Measurements from ENCODE around the gene PDCD1LG2.
A peak's percentile ranks its signal among the peaks of the same experiment; 100 is the strongest.
"Not testable (repeated sequence)": the region's sequence is repeated elsewhere in the genome, so short reads cannot be mapped to it uniquely, and the experiment has no call there.

PDCD1LG2 gene

GRCh38 chr9:5510360-5510931 is at the start of gene PDCD1LG2:
Gene PDCD1LG2 (plus strand): TSS chr9:5510531. CDS start chr9:5522547, 12,016 bp downstream.
- peak; percentile 36 for DNase-seq (ENCODE audit: low spot score)

DNA sequence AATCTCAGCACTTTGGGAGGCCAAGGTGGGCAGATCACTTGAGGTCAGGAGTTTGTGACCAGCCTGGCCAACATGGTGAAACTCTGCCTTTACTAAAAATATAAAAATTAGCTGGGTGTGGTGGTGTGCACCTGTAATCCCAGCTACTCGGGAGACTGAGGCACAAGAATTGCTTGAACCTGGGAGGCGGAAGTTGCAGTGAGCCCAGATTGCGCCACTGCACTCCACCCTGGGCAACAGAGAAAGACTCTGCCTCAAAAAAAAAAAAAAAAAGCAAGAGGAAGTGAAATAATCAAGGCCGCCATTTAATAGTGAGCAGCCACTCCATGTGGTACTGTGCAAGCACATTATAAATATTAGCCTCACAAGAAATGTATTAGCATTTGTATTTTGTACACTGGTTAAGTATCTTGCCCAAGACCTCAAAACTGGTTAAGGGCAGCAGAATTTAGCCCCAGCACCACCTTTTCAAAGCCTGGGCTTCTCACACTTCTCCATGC is 45.5 kb upstream of the PDCD1LG2 start:
- not testable (repeated sequence) for DNase-seq (ENCODE audit: low spot score)

DNA sequence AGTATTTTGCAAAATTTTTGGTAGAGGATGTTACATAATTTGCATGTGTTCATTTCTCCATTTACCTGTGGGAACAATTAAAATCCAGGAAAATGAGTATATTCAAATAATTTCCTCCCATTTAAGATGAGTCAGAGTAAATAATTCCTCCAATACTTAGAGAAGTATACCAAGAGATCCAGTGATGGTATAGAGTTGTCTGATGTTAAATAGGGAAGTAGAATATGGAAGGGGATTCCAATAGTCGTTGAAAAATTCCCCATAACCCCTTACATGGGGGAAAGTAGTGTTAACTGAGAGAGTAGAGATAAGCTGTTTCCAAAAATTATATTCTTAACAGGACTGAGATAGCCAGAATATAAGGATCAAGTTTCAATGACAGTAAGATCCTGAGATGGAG is 44.3 kb upstream of the PDCD1LG2 start:
- DNase-seq (ENCODE audit: low spot score) = no peak

DNA sequence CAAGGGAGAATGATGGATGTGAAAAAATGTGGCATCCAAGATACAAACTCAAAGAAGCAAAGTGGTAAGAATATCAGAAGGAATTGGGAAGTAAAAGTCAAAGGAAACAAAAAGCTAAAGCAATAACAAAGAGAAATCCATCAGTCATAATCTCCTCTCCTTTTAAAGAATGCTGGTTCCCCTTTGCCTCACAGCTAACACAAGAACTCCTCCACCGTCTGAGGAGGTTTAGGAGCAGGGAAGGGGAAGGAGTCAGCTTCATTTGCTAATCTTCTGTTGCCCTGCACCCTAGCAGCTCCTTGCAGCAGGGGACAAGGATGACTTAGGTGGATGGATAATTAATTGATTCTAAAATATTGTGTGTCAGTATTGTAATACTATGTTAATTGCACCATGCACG is 43.6 kb upstream of the PDCD1LG2 start:
- no peak for DNase-seq (ENCODE audit: low spot score)

DNA sequence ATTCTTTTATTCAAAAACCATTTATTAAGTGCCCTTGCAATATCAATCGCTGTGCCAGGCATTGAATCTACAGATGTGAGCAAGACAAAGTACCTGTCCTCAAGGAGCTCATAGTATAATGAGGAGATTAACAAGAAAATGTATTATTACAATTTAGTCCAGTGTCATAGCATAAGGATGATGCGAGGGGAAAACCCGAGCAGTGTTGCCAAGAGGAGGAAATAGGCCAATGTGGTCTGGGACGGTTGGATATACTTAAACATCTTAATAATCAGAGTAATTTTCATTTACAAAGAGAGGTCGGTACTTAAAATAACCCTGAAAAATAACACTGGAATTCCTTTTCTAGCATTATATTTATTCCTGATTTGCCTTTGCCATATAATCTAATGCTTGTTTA is 41.5 kb upstream of the PDCD1LG2 start:
- no peak for DNase-seq (ENCODE audit: low spot score)

DNA sequence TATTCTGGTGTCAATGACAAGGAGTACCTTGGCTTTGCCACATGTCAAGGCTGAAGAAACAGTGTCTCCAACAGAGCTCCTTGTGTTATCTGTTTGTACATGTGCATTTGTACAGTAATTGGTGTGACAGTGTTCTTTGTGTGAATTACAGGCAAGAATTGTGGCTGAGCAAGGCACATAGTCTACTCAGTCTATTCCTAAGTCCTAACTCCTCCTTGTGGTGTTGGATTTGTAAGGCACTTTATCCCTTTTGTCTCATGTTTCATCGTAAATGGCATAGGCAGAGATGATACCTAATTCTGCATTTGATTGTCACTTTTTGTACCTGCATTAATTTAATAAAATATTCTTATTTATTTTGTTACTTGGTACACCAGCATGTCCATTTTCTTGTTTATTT is 40.2 kb upstream of the PDCD1LG2 start:
- DNase-seq (ENCODE audit: low spot score) = no peak

- no peak for DNase-seq (ENCODE audit: low spot score)
These were observed 39.5 kb upstream of the PDCD1LG2 start for GRCh38 chr9:5470816-5471215.

DNA sequence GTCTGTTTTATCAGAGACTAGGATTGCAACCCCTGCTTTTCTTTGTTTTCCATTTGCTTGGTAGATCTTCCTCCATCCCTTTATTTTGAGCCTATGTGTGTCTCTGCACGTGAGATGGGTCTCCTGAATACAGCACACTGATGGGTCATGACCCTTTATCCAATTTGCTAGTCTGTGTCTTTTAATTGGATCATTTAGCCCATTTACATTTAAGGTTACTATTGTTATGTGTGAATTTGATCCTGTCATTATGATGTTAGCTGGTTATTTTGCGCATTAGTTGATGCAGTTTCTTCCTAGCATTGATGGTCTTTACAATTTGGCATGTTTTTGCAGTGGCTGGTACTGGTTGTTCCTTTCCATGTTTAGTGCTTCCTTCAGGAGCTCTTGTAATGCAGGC is 34.7 kb upstream of the PDCD1LG2 start:
- not testable (repeated sequence) for DNase-seq (ENCODE audit: low spot score)

DNA sequence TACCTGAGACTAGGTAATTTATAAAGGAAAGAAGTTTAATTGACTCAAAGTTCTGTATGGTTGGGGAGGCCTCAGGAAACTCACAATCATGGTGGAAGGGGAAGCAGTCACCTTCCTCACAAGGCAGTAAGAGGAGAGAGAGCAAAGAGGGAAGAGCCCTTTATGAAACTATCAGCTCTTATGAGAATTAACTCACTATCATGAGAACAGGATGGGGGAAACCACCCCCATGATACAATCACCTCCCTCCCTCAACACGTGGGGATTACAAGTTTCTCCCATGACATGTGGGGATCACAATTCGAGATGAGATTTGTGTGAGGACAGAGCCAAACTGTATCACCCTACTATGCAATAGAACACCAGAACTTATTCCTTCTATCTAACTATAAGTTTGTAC is 32.1 kb upstream of the PDCD1LG2 start:
- no peak for DNase-seq (ENCODE audit: low spot score)

DNA sequence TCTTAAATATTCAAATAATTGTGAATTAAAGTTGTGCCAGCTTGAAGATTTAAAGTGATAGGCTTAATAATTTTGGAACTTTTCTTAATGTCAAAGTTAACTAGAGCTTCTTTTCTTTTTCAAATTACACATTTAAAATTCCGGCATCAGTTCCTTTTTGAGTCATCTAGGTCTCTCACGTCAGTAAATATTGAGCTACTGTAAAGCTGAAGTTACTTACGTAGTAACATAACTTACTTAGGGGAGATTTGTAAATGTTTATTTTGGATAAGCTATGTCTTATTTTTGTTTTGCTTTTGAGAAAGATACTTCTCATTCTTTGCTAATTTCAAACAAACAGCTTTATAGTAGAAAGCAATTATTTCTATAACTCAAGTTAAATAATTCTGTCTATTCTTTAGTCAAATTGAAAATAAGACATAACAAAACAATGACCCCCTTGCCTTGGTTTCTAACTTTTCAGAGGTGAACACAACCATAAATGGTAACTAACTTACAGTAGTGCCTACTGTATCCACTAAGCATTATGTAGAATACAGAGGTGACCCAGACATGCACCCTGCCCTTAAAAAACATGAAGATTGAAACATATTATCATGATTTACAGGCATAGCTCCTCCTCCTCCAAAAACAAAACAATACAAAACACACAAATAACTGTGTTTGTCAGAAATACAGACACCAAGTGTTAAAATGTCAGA is 30.2 kb upstream of the PDCD1LG2 start:
- DNase-seq (ENCODE audit: low spot score) = no peak

GRCh38 chr9:5480919-5481318 is 29.4 kb upstream of the PDCD1LG2 start:
- no peak for DNase-seq (ENCODE audit: low spot score)

DNA sequence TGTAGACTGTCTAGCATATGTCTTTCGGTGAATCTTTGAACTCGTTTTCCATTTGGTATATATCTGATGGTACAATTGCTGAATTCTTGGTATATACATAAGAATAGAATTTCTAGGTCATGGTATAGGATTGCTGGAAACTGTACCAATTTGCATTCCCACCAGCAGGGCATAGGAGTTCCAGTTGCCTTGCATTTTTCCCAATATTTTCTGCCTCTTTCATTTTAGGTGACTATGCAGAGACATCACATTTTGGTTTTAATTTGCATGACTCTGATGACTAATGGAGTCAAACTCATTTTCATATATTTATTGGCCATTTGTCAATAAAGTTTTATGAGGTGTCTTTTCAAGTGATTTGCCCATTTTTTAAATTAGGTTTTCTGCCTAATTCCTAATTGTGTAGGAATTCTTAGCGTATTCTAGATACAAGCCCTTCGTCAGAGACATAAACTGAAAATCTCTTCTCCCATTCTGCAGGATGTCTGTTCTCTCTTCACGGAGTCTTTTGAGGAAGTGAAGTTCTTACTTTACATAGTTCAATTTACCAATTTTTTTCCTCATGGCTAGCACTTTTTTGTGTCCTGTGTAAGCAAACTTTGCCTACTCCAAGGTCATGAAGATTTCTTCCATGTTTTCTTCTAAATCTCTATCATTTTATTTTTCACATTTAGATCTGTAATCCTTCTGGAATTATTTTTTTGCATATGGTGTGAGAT is 28.9 kb upstream of the PDCD1LG2 start:
- no peak for DNase-seq (ENCODE audit: low spot score)

DNA sequence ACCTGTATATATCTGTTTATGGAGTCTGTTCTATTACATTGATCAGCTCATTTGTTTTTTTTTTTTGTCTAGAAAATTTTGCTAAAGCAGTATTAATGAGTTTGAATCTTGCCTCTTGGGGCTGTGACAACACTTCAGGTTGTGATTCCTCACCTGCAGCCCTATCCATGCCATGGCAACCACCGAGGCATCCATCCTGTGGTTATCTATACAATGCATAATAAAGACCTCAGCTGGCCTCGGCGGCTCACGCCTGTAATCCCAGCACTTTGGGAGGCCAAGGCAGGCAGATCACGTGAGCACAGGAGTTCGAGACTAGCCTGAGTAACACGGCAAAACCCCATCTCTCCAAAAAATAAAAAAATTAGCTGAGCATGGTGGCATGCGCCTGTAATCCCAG is 28.1 kb upstream of the PDCD1LG2 start:
- no peak for DNase-seq (ENCODE audit: low spot score)

GRCh38 chr9:5483306-5483705 is 27.0 kb upstream of the PDCD1LG2 start:
- DNase-seq (ENCODE audit: low spot score) = no peak

DNA sequence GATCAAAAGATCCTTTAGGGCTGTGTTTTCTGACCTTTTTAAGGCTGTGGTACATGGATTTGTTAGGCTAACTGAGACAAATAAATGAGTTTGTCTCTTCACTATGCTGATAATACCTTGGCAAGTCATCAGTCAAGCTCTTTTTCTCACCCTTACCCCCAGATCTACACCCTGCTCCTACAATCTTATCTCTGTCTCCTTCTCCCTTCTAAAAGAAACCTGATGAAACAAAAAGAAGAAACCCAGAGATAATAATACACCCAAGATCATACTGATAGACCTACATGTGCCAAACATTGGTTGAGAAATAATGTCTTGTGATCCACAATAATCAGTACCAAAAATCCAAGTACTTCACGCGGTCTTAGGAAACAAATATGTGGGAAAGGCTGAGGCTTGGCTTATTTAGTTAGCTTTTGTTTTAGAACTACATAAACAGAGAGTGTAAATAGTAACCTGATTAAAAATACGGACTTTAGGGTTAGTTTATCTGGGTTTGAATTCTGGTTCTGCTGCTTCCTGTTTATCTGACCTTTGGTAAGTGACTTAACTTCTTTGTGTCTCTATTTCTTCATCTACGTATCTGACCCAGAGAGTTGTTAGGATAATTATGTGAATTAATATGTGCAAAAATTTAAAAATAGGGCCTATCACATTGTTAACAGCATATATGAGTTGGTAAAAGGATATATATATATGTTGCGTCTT is 24.8 kb upstream of the PDCD1LG2 start:
- no peak for DNase-seq (ENCODE audit: low spot score)

- no peak for DNase-seq (ENCODE audit: low spot score)
These were observed 23.3 kb upstream of the PDCD1LG2 start for GRCh38 chr9:5486988-5487387.

GRCh38 chr9:5488221-5489008 is 21.9 kb upstream of the PDCD1LG2 start:
- DNase-seq (ENCODE audit: low spot score) = peak; percentile 89

GRCh38 chr9:5489630-5490490 is 20.5 kb upstream of the PDCD1LG2 start:
- DNase-seq (ENCODE audit: low spot score) = no peak

- no peak for DNase-seq (ENCODE audit: low spot score)
These were observed 17.2 kb upstream of the PDCD1LG2 start for GRCh38 chr9:5492965-5493678.
